GM12872 (cell line): ENCODE data around the gene BIVM.

Source experiments
- CTCF ChIP-seq: IDR thresholded peaks from 3 replicates; pipeline ENCODE4 v1.5.1; 2011; ENCODE audit warnings: low read depth, mild to moderate bottlenecking, low read length, moderate library complexity; ENCODE audit not compliant: insufficient read depth

The BIVM gene

DNA sequence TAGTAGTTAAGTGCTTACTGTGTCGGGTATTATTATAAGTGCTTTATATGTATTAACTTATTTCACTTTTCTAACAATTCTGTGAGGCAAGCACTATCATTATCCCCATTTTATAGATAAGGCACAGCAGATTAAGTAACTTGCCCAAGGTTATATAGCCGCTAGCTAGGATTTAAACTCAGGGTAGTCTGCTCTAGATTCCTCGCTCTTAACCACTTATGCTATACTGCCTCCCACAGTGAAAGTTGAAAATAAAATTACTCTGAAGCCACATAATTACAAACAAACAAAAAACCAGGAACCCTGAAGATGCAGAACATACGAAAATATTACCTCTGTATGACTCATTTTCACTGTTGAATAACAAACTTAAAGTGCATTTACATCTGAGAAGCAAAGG, 29.2 kb upstream of the BIVM start:
- no peak for TF ChIP-seq CTCF

GRCh38 chr13:102770435-102770834, 28.5 kb upstream of the BIVM start:
- no peak for TF ChIP-seq CTCF

DNA sequence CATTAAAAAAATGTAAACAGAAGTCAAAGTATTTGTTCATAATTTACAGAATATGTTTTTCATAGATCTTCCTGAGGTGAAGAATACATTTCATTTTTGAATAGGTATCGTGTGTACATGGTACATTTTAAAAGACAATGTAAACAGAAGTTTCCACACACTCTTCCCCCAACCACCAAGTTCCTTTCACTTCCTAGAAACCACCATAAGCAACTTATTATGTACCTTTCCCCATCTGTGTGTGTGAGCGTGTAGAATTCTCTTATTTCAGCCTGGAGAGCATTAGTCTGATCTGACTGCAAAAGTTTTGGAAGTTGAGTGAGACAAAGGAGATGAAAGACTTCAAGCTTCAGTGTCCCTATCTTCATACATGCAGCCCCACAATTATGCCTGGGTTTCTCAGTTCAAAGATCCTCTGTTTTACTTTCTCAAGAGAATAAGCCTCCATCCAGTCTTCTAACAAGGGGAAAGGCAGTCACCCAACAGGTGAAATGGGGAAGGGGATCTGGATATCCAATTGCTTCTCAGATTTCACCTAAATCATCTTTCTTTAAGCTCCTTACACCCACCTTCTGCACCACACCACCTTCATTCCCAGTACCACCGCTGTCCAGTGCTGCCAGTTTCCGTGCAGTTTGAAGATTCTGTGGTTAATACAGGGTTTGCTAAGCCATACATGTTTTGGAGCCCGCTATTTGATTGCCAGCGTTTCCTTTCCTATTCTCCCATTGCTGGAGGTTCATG, 27.4 kb upstream of the BIVM start:
- no peak for TF ChIP-seq CTCF

- TF ChIP-seq CTCF, result no peak
Observed at GRCh38 chr13:102772042-102772425, 26.9 kb upstream of the BIVM start.

DNA sequence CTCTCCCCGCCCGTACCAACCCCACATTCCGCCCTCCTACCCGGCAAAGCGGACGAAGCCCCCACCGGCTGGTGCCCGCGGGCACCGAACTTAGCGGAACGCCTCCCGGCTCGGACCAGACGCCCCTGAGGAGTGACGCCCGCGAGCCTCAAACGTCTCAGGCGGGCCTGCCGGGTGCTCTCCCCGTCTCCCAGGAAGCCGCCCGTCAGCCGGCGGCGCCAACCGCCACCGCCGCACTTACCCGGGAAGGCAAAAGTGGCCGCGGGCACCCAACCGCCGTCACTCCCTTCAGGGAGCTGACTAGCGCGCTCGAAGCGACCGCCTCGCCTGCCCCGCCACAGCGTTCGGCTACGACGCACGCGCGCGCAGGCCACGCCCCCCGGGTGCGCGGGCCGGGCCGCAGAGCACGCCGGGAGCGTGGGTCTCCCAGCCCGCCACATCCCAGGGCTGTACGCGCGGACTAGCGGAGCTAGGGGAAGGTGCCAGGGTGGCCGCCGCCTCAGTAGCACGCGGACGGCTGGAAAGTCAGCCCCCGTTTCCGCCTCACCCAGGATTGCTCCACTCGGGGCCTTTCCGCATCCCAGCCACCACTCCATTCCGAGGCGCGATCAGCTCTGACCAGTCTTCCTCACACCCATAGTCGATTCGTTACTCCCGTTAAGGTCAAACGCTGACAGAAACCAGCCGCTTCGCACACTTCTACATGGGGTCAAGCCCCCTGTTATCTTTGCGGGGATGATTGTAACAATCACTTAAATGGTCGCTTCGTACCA, 25.3 kb upstream of the BIVM start, which contains the start of gene TEX30:
TSS of gene TEX30 (minus strand) at position 346 of the 773 bp plus-strand sequence. CDS start 3,760 bp downstream, outside the sequence.
- no peak for TF ChIP-seq CTCF

GRCh38 chr13:102774214-102774568, 24.7 kb upstream of the BIVM start:
- no peak for TF ChIP-seq CTCF

GRCh38 chr13:102774591-102775520, 24.1 kb upstream of the BIVM start:
- no peak for TF ChIP-seq CTCF
